Measurements from ENCODE around the gene UBE2D2. TPM values are rescaled to one million over a fixed set of nuclear protein-coding genes. Genes with fewer than 3 reads are reported as not detected.
A peak's percentile ranks its signal among the peaks of the same experiment; 100 is the strongest.

Gene UBE2D2
- total and polyA plus RNA-seq, 2 of the 13 experiments (the other 11 are each of a cell fraction or from before 2014, with no cell fraction given), result 79.1 to 109 TPM

DNA sequence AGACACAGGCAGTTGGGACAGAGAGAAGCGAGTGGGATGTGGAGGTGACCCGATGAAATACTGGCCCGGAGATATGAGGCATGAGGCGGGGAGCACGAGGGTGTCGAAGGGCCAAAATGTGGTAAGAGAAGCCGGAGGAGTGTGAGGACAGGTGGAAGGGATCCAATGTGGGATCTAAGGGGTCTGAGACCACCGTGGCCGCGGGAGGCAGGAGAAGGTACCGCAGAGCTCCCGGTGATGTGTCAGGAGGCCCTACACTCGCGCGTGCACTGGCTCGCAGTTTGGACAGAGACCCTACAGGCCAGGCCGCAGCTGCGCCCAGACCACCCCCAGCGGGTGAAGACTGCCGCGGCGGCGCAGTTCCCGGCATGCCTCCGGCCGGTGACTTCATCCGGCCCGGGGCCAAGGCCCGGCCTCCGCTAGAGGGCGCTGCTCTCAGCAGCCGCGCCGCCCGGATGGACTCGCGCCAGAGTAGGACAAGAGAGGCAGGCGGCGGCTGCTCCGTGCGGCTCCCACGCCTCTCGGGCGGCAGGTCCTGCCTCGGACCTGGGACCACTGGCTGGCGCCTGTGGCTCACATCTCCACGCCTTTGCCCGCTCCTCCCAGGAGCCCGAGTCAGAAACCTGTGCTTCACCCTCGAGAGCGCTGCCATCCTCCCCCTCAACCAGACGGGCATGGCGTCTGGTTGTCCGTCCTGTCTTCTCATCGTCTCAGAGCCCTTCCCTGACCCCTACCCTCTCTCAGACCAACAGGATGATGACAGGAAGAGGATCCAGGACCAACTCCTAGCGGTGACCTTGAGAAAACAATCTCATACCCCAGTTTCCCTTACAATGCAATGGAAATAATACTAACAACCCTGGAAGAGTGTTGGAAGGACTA, 43.2 kb upstream of the UBE2D2 start (continued):
- TF ChIP-seq, protein P1, sequence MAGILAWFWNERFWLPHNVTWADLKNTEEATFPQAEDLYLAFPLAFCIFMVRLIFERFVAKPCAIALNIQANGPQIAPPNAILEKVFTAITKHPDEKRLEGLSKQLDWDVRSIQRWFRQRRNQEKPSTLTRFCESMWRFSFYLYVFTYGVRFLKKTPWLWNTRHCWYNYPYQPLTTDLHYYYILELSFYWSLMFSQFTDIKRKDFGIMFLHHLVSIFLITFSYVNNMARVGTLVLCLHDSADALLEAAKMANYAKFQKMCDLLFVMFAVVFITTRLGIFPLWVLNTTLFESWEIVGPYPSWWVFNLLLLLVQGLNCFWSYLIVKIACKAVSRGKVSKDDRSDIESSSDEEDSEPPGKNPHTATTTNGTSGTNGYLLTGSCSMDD (CRISPR knock-in tag; IDR thresholded peaks at IDR 0.05), result 0 out of 2 replicates have a peak, but pooled peaks have one; percentile 34

DNA sequence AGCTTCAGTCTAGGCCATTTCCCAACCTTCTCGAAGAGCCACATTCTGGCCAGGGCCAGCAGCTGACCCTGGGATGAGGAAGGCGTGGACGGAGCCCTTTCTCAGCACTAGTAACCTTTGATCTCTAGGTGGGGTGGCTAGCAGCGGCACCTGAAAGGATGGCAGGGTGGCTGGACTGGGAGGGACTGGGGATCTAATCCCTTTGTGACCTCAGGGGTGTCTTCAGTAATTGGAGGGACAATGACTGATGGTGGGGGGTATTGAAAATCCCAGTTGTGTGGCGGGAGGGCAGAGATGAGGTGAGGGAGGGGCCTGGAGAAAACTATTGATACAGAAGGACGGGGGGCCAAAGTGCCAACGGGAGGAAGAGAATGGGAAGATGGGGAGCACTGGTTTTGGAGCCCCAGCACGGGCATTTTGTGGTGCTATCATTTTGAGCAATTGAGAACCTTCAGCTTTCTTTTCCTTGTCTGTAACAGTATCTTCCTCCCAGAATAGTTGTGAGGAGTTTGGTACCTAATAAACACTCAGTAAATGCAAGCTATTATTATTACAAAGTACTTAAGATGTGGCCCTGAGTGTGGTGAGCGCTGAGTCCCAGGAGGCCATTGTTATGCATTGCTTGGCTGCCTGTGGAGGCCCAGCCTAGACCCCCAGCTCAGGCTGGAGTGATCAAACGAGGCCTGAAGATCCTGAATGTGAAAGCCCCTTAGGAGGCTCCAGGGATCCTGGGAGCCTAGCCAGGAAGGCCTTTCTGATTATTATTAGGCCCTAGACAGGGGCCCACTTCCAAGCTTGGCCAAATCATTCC, 37.3 kb upstream of the UBE2D2 start:
- in situ Hi-C loops (cut with HindIII; ENCODE audit: extremely low pct_ligation_motif_present, low pct_unique_long_range_greater_than_20kb), result no loop called here
- no peak for TF ChIP-seq TOE1 (CRISPR knock-in tag; IDR thresholded peaks at IDR 0.05)
- no peak for TF ChIP-seq ZFP36L1 (CRISPR knock-in tag; IDR thresholded peaks at IDR 0.05)
- TF ChIP-seq MYNN (CRISPR knock-in tag; IDR thresholded peaks at IDR 0.05; ENCODE audit: low read depth), result no peak
- TF ChIP-seq, protein P2, sequence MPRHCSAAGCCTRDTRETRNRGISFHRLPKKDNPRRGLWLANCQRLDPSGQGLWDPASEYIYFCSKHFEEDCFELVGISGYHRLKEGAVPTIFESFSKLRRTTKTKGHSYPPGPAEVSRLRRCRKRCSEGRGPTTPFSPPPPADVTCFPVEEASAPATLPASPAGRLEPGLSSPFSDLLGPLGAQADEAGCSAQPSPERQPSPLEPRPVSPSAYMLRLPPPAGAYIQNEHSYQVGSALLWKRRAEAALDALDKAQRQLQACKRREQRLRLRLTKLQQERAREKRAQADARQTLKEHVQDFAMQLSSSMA (CRISPR knock-in tag; IDR thresholded peaks at IDR 0.05), result no peak
- no peak for TF ChIP-seq ARNT2 (CRISPR knock-in tag; IDR thresholded peaks at IDR 0.05; ENCODE audit: low read depth)
- no peak for TF ChIP-seq ZBTB44 (CRISPR knock-in tag; IDR thresholded peaks at IDR 0.05)
- TF ChIP-seq ZBTB25 (CRISPR knock-in tag; IDR thresholded peaks at IDR 0.05), result no peak
- no peak for TF ChIP-seq ZNF619 (CRISPR knock-in tag; IDR thresholded peaks at IDR 0.05)
- TF ChIP-seq NR2F6 (IDR thresholded peaks at IDR 0.05), result peak; percentile 60
- TF ChIP-seq NR2F6 (CRISPR knock-in tag; IDR thresholded peaks at IDR 0.05), result peak; percentile 81
- TF ChIP-seq ZNF138 (CRISPR knock-in tag; IDR thresholded peaks at IDR 0.05; ENCODE audit: low read depth), result no peak
- TF ChIP-seq, protein P3, sequence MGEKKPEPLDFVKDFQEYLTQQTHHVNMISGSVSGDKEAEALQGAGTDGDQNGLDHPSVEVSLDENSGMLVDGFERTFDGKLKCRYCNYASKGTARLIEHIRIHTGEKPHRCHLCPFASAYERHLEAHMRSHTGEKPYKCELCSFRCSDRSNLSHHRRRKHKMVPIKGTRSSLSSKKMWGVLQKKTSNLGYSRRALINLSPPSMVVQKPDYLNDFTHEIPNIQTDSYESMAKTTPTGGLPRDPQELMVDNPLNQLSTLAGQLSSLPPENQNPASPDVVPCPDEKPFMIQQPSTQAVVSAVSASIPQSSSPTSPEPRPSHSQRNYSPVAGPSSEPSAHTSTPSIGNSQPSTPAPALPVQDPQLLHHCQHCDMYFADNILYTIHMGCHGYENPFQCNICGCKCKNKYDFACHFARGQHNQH (CRISPR knock-in tag; IDR thresholded peaks at IDR 0.05), result peak; percentile 13; the same call in 1 of the 2 replicates
- TF ChIP-seq ZNF792 (CRISPR knock-in tag; IDR thresholded peaks at IDR 0.05), result no peak
- TF ChIP-seq MTF2 (CRISPR knock-in tag; IDR thresholded peaks at IDR 0.05; ENCODE audit: borderline replicate concordance), result no peak

More for the DNA sequence above, 37.3 kb upstream of the UBE2D2 start:
- ChIA-PET CTCF (ENCODE audit: low intra/inter-chr PET ratio, low total read pairs) (no interaction called here), POLR2A (interaction anchor here (1.0 to 2.4 kb wide), 2 partner anchors 21 to 39 kb away, joined by 3 to 10 read pairs; no protein-coding TSS in a partner anchor)
- no TSS peak for BruUV-seq (replicated peaks)
- Histone ChIP-seq H3K79me2 (ENCODE audit: insufficient read depth, low read length) (peaks cover 46% of the 10 kb centered on the region), H3K27ac (ENCODE audit: extremely low read length, insufficient read depth, low read length) (peak overlapping the region; percentile 13), H2AFZ (ENCODE audit: low read length) (peak overlapping the region; percentile 52), H3K9ac (ENCODE audit: insufficient read depth, low read depth, low read length) (peak overlapping the region; percentile 29; the same call in 1 of the 2 replicates), H3K4me3 (replicated peaks in 1 of 3; ENCODE audit: insufficient read depth in 1 of 3, low read depth in 2 of 3, low read length in 3 of 3) (peak overlapping the region in 2 of 3 experiments; percentile 26 to 41; a peak in 3 of 6 replicates), H3K4me1 (ENCODE audit: insufficient read depth, low read length) (peaks cover 74% of the 10 kb centered on the region), H3K27me3 (ENCODE audit: control insufficient read depth in 1 of 2, insufficient read depth in 2 of 2, low read length in 2 of 2) (no peaks in the 10 kb centered on the region; a peak in 1 of 5 replicates), H3K36me3 (replicated peaks in 1 of 2; ENCODE audit: control insufficient read depth in 1 of 2, insufficient read depth in 2 of 2, low read length in 2 of 2) (no peaks in the 10 kb centered on the region), H3K9me3 (ENCODE audit: low read length) (no peaks in the 10 kb centered on the region), H3K4me2 (ENCODE audit: low read depth, low read length) (peak overlapping the region; percentile 75), H4K20me1 (ENCODE audit: insufficient read depth, low read length) (no peaks in the 10 kb centered on the region)
- WGBS (ENCODE audit: low lambda C conversion rate), result 28% methylated on average over 10 of the region's 10 CpGs
- intact Hi-C loops (cut with micrococcal nuclease; ENCODE audit: unreplicated experiment), result no loop called here
- ATAC-seq, result peak; percentile 31
- no peak for DNase-seq (ENCODE audit: low spot score)
- FAIRE-seq, result peak; percentile 48
